Fibroblast of lung (primary cell): ENCODE measurements around the gene DENND1A. TPM values are rescaled to one million over a fixed set of nuclear protein-coding genes. Genes with fewer than 3 reads are reported as not detected.

ENCODE experiments used
- DNase-seq, 2 donors: peaks; one replicate each; pipeline versions ENCODE4 v3.0.0 to v3.0.0-alpha.2; 2010; ENCODE audit warnings: low read depth in 2 of 2
- H2AFZ ChIP-seq: 2 replicates; pipeline ENCODE4 v1.5.1; 2012; ENCODE audit warnings: low read length, control low read depth, inconsistent platforms
- H3K27ac ChIP-seq: 2 replicates; pipeline ENCODE4 v1.5.1; 2011; ENCODE audit warnings: low read length, control low read depth; ENCODE audit not compliant: insufficient read depth
- H3K27me3 ChIP-seq: 2 replicates; pipeline ENCODE4 v1.5.1; 2011; ENCODE audit warnings: mild to moderate bottlenecking, low read length; ENCODE audit not compliant: control insufficient read depth, insufficient read depth
- H3K36me3 ChIP-seq: 2 replicates; pipeline ENCODE4 v1.5.1; 2011; ENCODE audit warnings: low read length; ENCODE audit not compliant: control insufficient read depth, insufficient read depth
- H3K4me1 ChIP-seq: 2 replicates; pipeline ENCODE4 v1.5.1; 2011; ENCODE audit warnings: low read length; ENCODE audit not compliant: control insufficient read depth, insufficient read depth; ENCODE audit errors: extremely low read depth
- H3K4me2 ChIP-seq: 2 replicates; pipeline ENCODE4 v1.5.1; 2011; ENCODE audit warnings: low read length, control low read depth; ENCODE audit not compliant: insufficient read depth; ENCODE audit errors: extremely low read depth
- H3K4me3 ChIP-seq, 4 experiments: fragments of 200-600 bp in 1 of 4; sonication (generic) in 1 of 4; replicated peaks in 1 of 4; 2 replicates each; pipeline ENCODE4 v1.5.1; 2011 to 2016; ENCODE audit warnings: low read length in 4 of 4, low read depth in 3 of 4, mild to moderate bottlenecking in 3 of 4, control low read depth in 2 of 4, inconsistent platforms in 1 of 4, mixed read lengths in 1 of 4; ENCODE audit not compliant: insufficient read depth in 1 of 4; ENCODE audit errors: control extremely low read depth in 1 of 4
- H3K79me2 ChIP-seq: 2 replicates; pipeline ENCODE4 v1.5.1; 2012; ENCODE audit warnings: mild to moderate bottlenecking, low read length, inconsistent platforms; ENCODE audit not compliant: control insufficient read depth, insufficient read depth
- H3K9ac ChIP-seq: 2 replicates; pipeline ENCODE4 v1.5.1; 2011; ENCODE audit warnings: mild to moderate bottlenecking, low read length, control low read depth; ENCODE audit not compliant: insufficient read depth
- H3K9me3 ChIP-seq: 2 replicates; pipeline ENCODE4 v1.5.1; 2012; ENCODE audit warnings: low read depth, low read length; ENCODE audit not compliant: control insufficient read depth, insufficient read depth
- H4K20me1 ChIP-seq: 2 replicates; pipeline ENCODE4 v1.5.1; 2011; ENCODE audit warnings: low read length; ENCODE audit not compliant: control insufficient read depth, insufficient read depth; ENCODE audit errors: extremely low read depth
- CTCF ChIP-seq, 2 donors: IDR thresholded peaks in 1 of 2; conservative IDR thresholded peaks in 1 of 2; 1 replicate in 1 of 2; 2 replicates in 1 of 2; pipeline ENCODE4 v1.5.1; 2011 to 2012; ENCODE audit warnings: low read length in 2 of 2, control low read depth in 1 of 2, inconsistent platforms in 1 of 2, low read depth in 1 of 2, mild to moderate bottlenecking in 1 of 2
- EZH2 ChIP-seq: IDR thresholded peaks from 2 replicates; pipeline ENCODE4 v1.5.1; 2012; ENCODE audit warnings: low read length, control low read depth, mild to moderate bottlenecking; ENCODE audit errors: missing control alignments
- polyA plus RNA-seq, 2 donors: library from polyadenylated mRNA; depleted of rRNA in 1 of 2; stranded (reverse) in 1 of 2; unstranded in 1 of 2; fragments of >200 nt; gene quantifications; 2 replicates each; pipeline ENCODE4 v1.2.1, GENCODE V29; 2011 to 2012; ENCODE audit warnings: missing spikeins in 1 of 2
- total RNA-seq: library from RNA; depleted of rRNA; stranded (reverse); fragments of >200 nt; gene quantifications from 2 replicates; pipeline ENCODE4 v1.2.1, GENCODE V29; 2014

Gene DENND1A
- total and polyA plus RNA-seq, 2 donors (not counting 1 experiment from before 2014, with no cell fraction given): 13.0 to 18.3 TPM

GRCh38 chr9:123542435-123543225, 387.3 kb downstream of the DENND1A start:
- no peaks in the 10 kb centered on the region for H3K4me1 ChIP-seq
- H3K79me2 ChIP-seq: no peaks in the 10 kb centered on the region
- H3K9me3 ChIP-seq: no peaks in the 10 kb centered on the region
- no peaks in the 10 kb centered on the region for H3K36me3 ChIP-seq
- no peak overlapping the region for H3K9ac ChIP-seq
- H3K4me2 ChIP-seq: no peak overlapping the region
- no peak overlapping the region for H3K4me3 ChIP-seq
- H3K27me3 ChIP-seq: no peaks in the 10 kb centered on the region
- H4K20me1 ChIP-seq: no peaks in the 10 kb centered on the region
- no peak overlapping the region for H2AFZ ChIP-seq
- TF ChIP-seq EZH2: no peak
- TF ChIP-seq CTCF (conservative IDR thresholded peaks at IDR 0.05 in 1 of 2, IDR thresholded peaks at IDR 0.05 in 1 of 2; ENCODE audit: low read depth in 1 of 2, low read length in 2 of 2): no peak
- DNase-seq: no peak
- no peak overlapping the region for H3K27ac ChIP-seq

GRCh38 chr9:123541411-123541810, 388.5 kb downstream of the DENND1A start:
- Histone ChIP-seq H3K36me3 (no peaks in the 10 kb centered on the region), H4K20me1 (no peaks in the 10 kb centered on the region), H3K9ac (no peak overlapping the region), H2AFZ (no peak overlapping the region), H3K4me1 (no peaks in the 10 kb centered on the region), H3K27me3 (no peaks in the 10 kb centered on the region), H3K9me3 (no peaks in the 10 kb centered on the region), H3K79me2 (no peaks in the 10 kb centered on the region), H3K27ac (no peak overlapping the region), H3K4me3 (no peak overlapping the region), H3K4me2 (no peak overlapping the region)
- DNase-seq: peak in 1 of 2 donors; percentile 4
- TF ChIP-seq CTCF (conservative IDR thresholded peaks at IDR 0.05 in 1 of 2, IDR thresholded peaks at IDR 0.05 in 1 of 2; ENCODE audit: low read depth in 1 of 2, low read length in 2 of 2) (no peak), EZH2 (no peak)

GRCh38 chr9:123540457-123540856, 389.5 kb downstream of the DENND1A start:
- Histone ChIP-seq H3K4me1 (no peaks in the 10 kb centered on the region), H4K20me1 (no peaks in the 10 kb centered on the region), H3K27me3 (no peaks in the 10 kb centered on the region), H3K9ac (no peak overlapping the region), H3K4me2 (no peak overlapping the region), H3K4me3 (no peak overlapping the region), H3K27ac (no peak overlapping the region), H3K36me3 (no peaks in the 10 kb centered on the region), H3K9me3 (no peaks in the 10 kb centered on the region), H2AFZ (no peak overlapping the region), H3K79me2 (no peaks in the 10 kb centered on the region)
- DNase-seq: no peak
- TF ChIP-seq EZH2: no peak
- no peak for TF ChIP-seq CTCF (conservative IDR thresholded peaks at IDR 0.05 in 1 of 2, IDR thresholded peaks at IDR 0.05 in 1 of 2; ENCODE audit: low read depth in 1 of 2, low read length in 2 of 2)
